Karpas-422 (cell line): ENCODE results near the gene SLC35G2. TPM values are rescaled to one million over a fixed set of nuclear protein-coding genes. Genes with fewer than 3 reads are reported as not detected.

Experiments used
- DNase-seq: peaks from one replicate; pipeline ENCODE4 v3.0.0-alpha.2; 2015
- H2AFZ ChIP-seq: fragments of 200-600 bp; sonication (generic); 2 replicates; pipeline ENCODE4 v1.6.1; 2014; ENCODE audit warnings: antibody characterized with exemption, low read length, mixed read lengths
- H3K27ac ChIP-seq: fragments of 200-600 bp; sonication (generic); 2 replicates; pipeline ENCODE4 v1.5.1; 2014; ENCODE audit warnings: mild to moderate bottlenecking, low read length, moderate library complexity
- H3K27me3 ChIP-seq: fragments of 200-600 bp; sonication (generic); 2 replicates; pipeline ENCODE4 v1.6.1; 2014; ENCODE audit warnings: low read length, mixed read lengths
- H3K36me3 ChIP-seq: fragments of 200-600 bp; sonication (generic); 2 replicates; pipeline ENCODE4 v1.6.1; 2014; ENCODE audit warnings: low read length, mixed read lengths; ENCODE audit not compliant: insufficient read depth
- H3K4me1 ChIP-seq: fragments of 200-600 bp; sonication (generic); 2 replicates; pipeline ENCODE4 v1.6.1; 2014; ENCODE audit warnings: mild to moderate bottlenecking, low read length, mixed read lengths
- H3K4me2 ChIP-seq: fragments of 200-600 bp; sonication (generic); 2 replicates; pipeline ENCODE4 v1.6.1; 2014; ENCODE audit warnings: low read length, low read depth, mild to moderate bottlenecking; ENCODE audit not compliant: poor library complexity, severe bottlenecking
- H3K4me3 ChIP-seq: fragments of 200-600 bp; sonication (generic); 2 replicates; pipeline ENCODE4 v1.5.1; 2014; ENCODE audit warnings: mild to moderate bottlenecking, antibody characterized with exemption, low read length, mixed read lengths
- H3K79me2 ChIP-seq: fragments of 200-600 bp; sonication (generic); 2 replicates; pipeline ENCODE4 v1.6.1; 2014; ENCODE audit warnings: mild to moderate bottlenecking, low read length, mixed read lengths
- H3K9ac ChIP-seq: fragments of 200-600 bp; sonication (generic); 2 replicates; pipeline ENCODE4 v1.6.0; 2014; ENCODE audit warnings: low read length
- H3K9me2 ChIP-seq: fragments of 200-600 bp; sonication (generic), shearing (Covaris generic); replicated peaks from 2 replicates; pipeline ENCODE4 v1.6.0; 2014; ENCODE audit warnings: mild to moderate bottlenecking, low read length, moderate library complexity; ENCODE audit not compliant: insufficient read depth
- H3K9me3 ChIP-seq: fragments of 300-700, 200-600 bp; sonication (generic); 2 replicates; pipeline ENCODE4 v1.6.1; 2014; ENCODE audit warnings: low read length, mixed read lengths
- H4K20me1 ChIP-seq: fragments of 200-600 bp; sonication (generic); 2 replicates; pipeline ENCODE4 v1.6.1; 2014; ENCODE audit warnings: mild to moderate bottlenecking, antibody characterized with exemption, low read length, low read depth; ENCODE audit not compliant: insufficient read depth
- total RNA-seq: library from RNA; depleted of rRNA; stranded (reverse); fragments of >200 nt; shearing (Covaris generic); gene quantifications from 2 replicates; pipeline ENCODE4 v1.2.3, GENCODE V29; 2014; ENCODE audit warnings: low replicate concordance; rRNA removed

SLC35G2 gene
- 11.4 and 17.0 TPM in 2 replicates for total RNA-seq

DNA sequence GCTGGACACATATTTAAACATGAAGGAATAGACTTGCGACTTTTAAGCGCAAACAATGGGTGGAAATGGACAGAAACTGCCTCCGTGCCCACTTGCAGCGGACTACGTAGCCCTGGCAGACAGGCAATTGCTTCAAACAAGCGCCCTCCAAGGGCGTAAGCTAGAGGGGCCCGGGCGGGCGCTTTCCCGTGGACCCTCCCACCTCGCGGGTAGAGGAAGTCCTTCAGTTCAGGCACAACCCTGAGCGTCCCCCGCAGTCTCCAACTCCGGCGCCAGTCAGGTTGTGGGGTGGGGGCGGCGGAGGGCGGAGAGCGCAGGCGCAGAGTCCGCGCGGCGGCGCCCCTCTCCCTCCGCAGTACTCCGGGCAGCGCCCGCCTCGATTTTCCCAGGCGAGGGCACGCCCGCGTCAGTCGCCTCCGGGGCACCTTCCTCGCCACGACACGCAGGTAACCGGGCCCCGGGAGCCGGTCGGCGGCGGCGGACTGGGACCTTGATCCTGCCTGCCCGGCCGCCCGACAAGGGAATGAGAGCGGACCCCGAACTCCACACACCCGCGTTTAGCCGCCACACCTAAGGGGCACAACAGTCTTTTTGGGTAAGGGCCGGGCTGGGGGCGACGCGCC, at the start of gene SLC35G2:
Gene SLC35G2 (plus strand): TSS at position 358 of the 623 bp plus-strand sequence. CDS start 35,335 bp downstream, outside the sequence.
- Histone ChIP-seq H2AFZ (peak within 1 kb of the TSS; percentile 40; the same call in 1 of the 2 replicates), H3K27ac (peak within 1 kb of the TSS; percentile 71), H4K20me1 (no peaks in the 10 kb centered on the region), H3K9me2 (no peaks in the 10 kb centered on the region), H3K36me3 (no peaks in the 10 kb centered on the region), H3K9me3 (no peaks in the 10 kb centered on the region), H3K4me1 (peaks cover 14% of the 10 kb centered on the region), H3K9ac (peak within 1 kb of the TSS; percentile 83), H3K4me3 (peak within 1 kb of the TSS; percentile 77), H3K79me2 (peaks cover 46% of the 10 kb centered on the region), H3K27me3 (no peaks in the 10 kb centered on the region), H3K4me2 (peak within 1 kb of the TSS; percentile 73)
- peak; percentile 87 for DNase-seq

GRCh38 chr3:136772709-136773108, 46.2 kb upstream of the SLC35G2 start:
- no peaks in the 10 kb centered on the region for H3K36me3 ChIP-seq
- DNase-seq, result no peak
- H3K4me3 ChIP-seq, result no peak overlapping the region
- H3K4me2 ChIP-seq, result no peak overlapping the region
- H3K27me3 ChIP-seq, result no peaks in the 10 kb centered on the region
- H3K4me1 ChIP-seq, result no peaks in the 10 kb centered on the region
- H4K20me1 ChIP-seq, result no peaks in the 10 kb centered on the region
- H2AFZ ChIP-seq, result no peak overlapping the region
- H3K79me2 ChIP-seq, result no peaks in the 10 kb centered on the region
- H3K9ac ChIP-seq, result no peak overlapping the region
- H3K9me2 ChIP-seq, result no peaks in the 10 kb centered on the region
- no peak overlapping the region for H3K27ac ChIP-seq
- no peaks in the 10 kb centered on the region for H3K9me3 ChIP-seq

DNA sequence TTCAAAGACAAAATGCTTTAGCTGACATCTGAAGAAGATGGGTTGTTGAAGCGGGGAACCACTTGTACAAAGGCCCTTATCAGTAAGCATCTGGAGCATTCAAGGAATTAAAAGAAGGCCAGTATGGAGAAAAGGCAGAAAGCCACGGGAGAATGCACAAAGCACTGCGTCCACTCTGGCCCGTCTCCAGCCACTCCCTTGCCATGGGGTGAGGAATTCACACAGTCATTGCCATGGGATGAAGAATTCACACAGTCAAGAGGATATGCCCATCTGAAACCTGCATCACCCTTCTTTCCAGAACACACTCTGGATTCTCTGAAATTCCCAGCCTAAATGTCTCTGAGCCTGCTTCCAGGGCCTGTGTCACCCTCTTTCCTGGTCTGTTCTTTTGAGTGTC, 40.1 kb upstream of the SLC35G2 start:
- no peak for DNase-seq
- no peak overlapping the region for H3K4me2 ChIP-seq
- H3K4me3 ChIP-seq, result no peak overlapping the region
- no peak overlapping the region for H2AFZ ChIP-seq
- no peaks in the 10 kb centered on the region for H3K36me3 ChIP-seq
- H3K9me3 ChIP-seq, result no peaks in the 10 kb centered on the region
- H3K9me2 ChIP-seq, result no peaks in the 10 kb centered on the region
- no peaks in the 10 kb centered on the region for H4K20me1 ChIP-seq
- no peaks in the 10 kb centered on the region for H3K4me1 ChIP-seq
- H3K27me3 ChIP-seq, result no peaks in the 10 kb centered on the region
- no peak overlapping the region for H3K9ac ChIP-seq
- no peaks in the 10 kb centered on the region for H3K79me2 ChIP-seq
- no peak overlapping the region for H3K27ac ChIP-seq

GRCh38 chr3:136780741-136781140, 38.2 kb upstream of the SLC35G2 start:
- Histone ChIP-seq H3K79me2 (no peaks in the 10 kb centered on the region), H3K27me3 (no peaks in the 10 kb centered on the region), H4K20me1 (no peaks in the 10 kb centered on the region), H3K9me3 (no peaks in the 10 kb centered on the region), H3K27ac (no peak overlapping the region), H3K9me2 (no peaks in the 10 kb centered on the region), H3K36me3 (no peaks in the 10 kb centered on the region), H3K4me3 (no peak overlapping the region), H3K9ac (no peak overlapping the region), H3K4me1 (no peaks in the 10 kb centered on the region), H3K4me2 (no peak overlapping the region), H2AFZ (no peak overlapping the region)
- no peak for DNase-seq

DNA sequence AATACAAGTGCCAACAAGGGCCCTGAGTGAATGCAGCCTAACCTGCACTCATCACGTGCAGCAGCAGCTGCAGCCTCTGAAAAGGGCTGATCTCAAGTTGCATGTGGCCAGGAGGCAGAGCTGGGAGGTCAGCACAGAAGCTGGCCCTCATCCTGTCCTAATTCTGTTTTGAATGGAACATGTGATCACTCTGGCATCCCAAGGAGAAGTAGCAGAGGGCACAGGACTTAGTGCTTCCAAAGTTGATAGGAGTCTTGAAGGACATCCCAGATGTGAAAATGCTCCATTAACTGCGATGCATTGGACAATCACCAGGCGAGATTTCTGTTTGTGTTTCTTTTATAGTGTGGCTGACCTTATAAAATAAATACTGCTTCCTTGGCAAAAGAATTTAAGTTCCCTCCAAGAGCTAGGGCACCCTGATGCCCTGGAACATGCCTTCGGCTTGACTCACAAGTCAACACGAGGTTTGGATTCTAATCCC, 35.2 kb upstream of the SLC35G2 start:
- Histone ChIP-seq H3K9ac (no peak overlapping the region), H3K27me3 (no peaks in the 10 kb centered on the region; the same call in 1 of the 2 replicates), H3K79me2 (no peaks in the 10 kb centered on the region), H4K20me1 (no peaks in the 10 kb centered on the region), H3K36me3 (no peaks in the 10 kb centered on the region), H3K9me3 (no peaks in the 10 kb centered on the region), H3K9me2 (no peaks in the 10 kb centered on the region), H2AFZ (no peak overlapping the region), H3K27ac (no peak overlapping the region), H3K4me1 (peaks cover 14% of the 10 kb centered on the region), H3K4me2 (no peak overlapping the region), H3K4me3 (no peak overlapping the region)
- no peak for DNase-seq

- peak overlapping the region; percentile 84 for H2AFZ ChIP-seq
- H3K4me3 ChIP-seq, result no peak overlapping the region
- H3K4me1 ChIP-seq, result peaks cover 14% of the 10 kb centered on the region
- no peaks in the 10 kb centered on the region for H3K36me3 ChIP-seq
- H3K27ac ChIP-seq, result no peak overlapping the region
- H3K27me3 ChIP-seq, result no peaks in the 10 kb centered on the region; the same call in 1 of the 2 replicates
- no peak for DNase-seq
- no peaks in the 10 kb centered on the region for H3K9me2 ChIP-seq
- H3K9me3 ChIP-seq, result no peaks in the 10 kb centered on the region
- H4K20me1 ChIP-seq, result no peaks in the 10 kb centered on the region
- no peak overlapping the region for H3K9ac ChIP-seq
- H3K79me2 ChIP-seq, result no peaks in the 10 kb centered on the region
- H3K4me2 ChIP-seq, result no peak overlapping the region
These were observed 31.6 kb upstream of the SLC35G2 start for GRCh38 chr3:136787349-136787748.

DNA sequence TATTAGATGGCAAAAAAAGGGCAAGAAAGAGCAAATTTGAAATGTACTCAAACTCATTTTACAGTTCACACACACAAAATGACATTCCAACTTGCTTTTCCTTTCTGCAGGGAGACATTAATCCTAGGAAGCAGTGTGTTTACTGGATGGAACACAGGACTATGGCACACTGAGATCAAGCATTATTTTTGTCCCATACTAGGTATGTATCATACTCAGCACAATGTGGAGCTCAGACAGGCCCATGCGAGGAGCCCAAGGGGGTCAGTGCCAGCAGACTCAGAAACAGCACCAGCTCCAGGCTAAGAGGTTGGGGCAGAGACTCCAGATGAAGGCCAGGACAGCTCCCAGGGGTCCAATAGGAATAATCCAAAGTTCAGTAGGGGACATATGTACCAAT, 30.8 kb upstream of the SLC35G2 start:
- no peaks in the 10 kb centered on the region for H4K20me1 ChIP-seq
- H3K4me2 ChIP-seq, result no peak overlapping the region
- H3K79me2 ChIP-seq, result no peaks in the 10 kb centered on the region
- no peaks in the 10 kb centered on the region for H3K9me2 ChIP-seq
- no peak overlapping the region for H3K9ac ChIP-seq
- peaks cover 17% of the 10 kb centered on the region for H3K4me1 ChIP-seq
- H3K27ac ChIP-seq, result no peak overlapping the region
- no peaks in the 10 kb centered on the region for H3K36me3 ChIP-seq
- H2AFZ ChIP-seq, result no peak overlapping the region
- H3K27me3 ChIP-seq, result no peaks in the 10 kb centered on the region; the same call in 1 of the 2 replicates
- no peaks in the 10 kb centered on the region for H3K9me3 ChIP-seq
- H3K4me3 ChIP-seq, result no peak overlapping the region
- DNase-seq, result no peak

DNA sequence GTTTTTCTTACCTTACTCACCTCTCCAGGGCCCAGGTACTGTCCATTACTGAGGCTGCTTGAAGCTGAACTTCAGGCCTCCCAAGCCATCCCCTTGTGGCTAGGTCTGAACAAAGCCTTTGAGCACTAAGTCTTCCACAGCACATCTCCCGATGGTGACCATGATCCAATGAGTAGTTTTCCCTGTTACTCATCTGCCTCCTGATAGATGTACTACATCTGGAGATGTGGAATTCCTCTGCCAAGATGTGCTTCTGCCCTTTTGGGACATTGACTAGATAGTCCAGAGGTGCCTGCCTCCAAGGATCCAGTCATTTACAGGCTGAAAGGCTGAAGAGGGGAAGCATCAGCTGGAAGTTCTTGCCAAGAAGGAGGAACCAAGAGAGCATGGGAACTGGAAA, 28.9 kb upstream of the SLC35G2 start:
- Histone ChIP-seq H2AFZ (no peak overlapping the region), H3K9me2 (no peaks in the 10 kb centered on the region), H3K4me2 (no peak overlapping the region), H3K9ac (no peak overlapping the region), H3K27me3 (no peaks in the 10 kb centered on the region; the same call in 1 of the 2 replicates), H3K4me3 (no peak overlapping the region), H3K79me2 (no peaks in the 10 kb centered on the region), H4K20me1 (no peaks in the 10 kb centered on the region), H3K36me3 (no peaks in the 10 kb centered on the region), H3K9me3 (no peaks in the 10 kb centered on the region), H3K4me1 (peaks cover 17% of the 10 kb centered on the region), H3K27ac (no peak overlapping the region)
- no peak for DNase-seq
